ENCODE data around the gene ZNF438.

DNA sequence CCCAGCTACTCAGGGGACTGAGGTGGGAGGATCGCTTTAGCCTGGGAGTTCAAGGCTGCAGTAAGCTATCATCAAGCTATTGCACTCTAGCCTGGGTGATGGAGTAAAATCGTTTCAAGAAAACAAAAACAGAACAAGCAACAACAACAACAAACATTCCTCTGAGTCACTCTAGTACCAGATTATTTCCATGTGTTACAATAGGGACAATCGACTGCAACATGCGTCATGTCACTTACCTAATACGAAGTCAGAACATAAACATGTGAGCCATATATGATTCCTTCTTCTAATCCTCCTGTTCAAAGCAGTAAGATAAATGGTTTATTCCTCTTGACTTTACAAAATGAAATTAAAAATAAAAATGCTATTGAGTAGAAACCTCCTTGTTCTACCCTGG lies 57.3 kb downstream of the ZNF438 start:
- TF ChIP-seq, protein P1, sequence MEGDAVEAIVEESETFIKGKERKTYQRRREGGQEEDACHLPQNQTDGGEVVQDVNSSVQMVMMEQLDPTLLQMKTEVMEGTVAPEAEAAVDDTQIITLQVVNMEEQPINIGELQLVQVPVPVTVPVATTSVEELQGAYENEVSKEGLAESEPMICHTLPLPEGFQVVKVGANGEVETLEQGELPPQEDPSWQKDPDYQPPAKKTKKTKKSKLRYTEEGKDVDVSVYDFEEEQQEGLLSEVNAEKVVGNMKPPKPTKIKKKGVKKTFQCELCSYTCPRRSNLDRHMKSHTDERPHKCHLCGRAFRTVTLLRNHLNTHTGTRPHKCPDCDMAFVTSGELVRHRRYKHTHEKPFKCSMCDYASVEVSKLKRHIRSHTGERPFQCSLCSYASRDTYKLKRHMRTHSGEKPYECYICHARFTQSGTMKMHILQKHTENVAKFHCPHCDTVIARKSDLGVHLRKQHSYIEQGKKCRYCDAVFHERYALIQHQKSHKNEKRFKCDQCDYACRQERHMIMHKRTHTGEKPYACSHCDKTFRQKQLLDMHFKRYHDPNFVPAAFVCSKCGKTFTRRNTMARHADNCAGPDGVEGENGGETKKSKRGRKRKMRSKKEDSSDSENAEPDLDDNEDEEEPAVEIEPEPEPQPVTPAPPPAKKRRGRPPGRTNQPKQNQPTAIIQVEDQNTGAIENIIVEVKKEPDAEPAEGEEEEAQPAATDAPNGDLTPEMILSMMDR (conservative IDR thresholded peaks at IDR 0.05; ENCODE audit: low read depth, low read length): no peak
- no peak for TF ChIP-seq MXI1 (IDR thresholded peaks at IDR 0.05; ENCODE audit: borderline replicate concordance, low read depth, low read length)
